LHCN-M2 (cell line): ENCODE results near the gene TGFBR2. TPM values are rescaled to one million over a fixed set of nuclear protein-coding genes. Genes with fewer than 3 reads are reported as not detected.
A peak's percentile ranks its signal among the peaks of the same experiment; 100 is the strongest.

Experiments used
- DNase-seq: peaks from one replicate; pipeline ENCODE4 v3.0.0-alpha.2; 2012; ENCODE audit warnings: low read depth
- total RNA-seq: library from RNA; depleted of rRNA; stranded (reverse); fragments of >200 nt; gene quantifications from 2 replicates; pipeline ENCODE4 v1.2.3, GENCODE V29; 2014

The TGFBR2 gene
- total RNA-seq, 1 experiment from 2014 or later = 330 TPM

- DNase-seq = peak; percentile 78
These were observed 3.5 kb upstream of the TGFBR2 start for GRCh38 chr3:30602946-30603345.

GRCh38 chr3:30604093-30604492 lies 2.3 kb upstream of the TGFBR2 start:
- no peak for DNase-seq

GRCh38 chr3:30604558-30604957 lies 1.8 kb upstream of the TGFBR2 start:
- DNase-seq = no peak

GRCh38 chr3:30605005-30605404 lies 1.4 kb upstream of the TGFBR2 start:
- no peak for DNase-seq

- no peak for DNase-seq
These were observed 598 bp upstream of the TGFBR2 start for GRCh38 chr3:30605706-30606300.

- peak; percentile 55 for DNase-seq
These were observed 832 bp downstream of the TGFBR2 start for GRCh38 chr3:30607032-30607833.

GRCh38 chr3:30608598-30608947 lies 2.2 kb downstream of the TGFBR2 start:
- DNase-seq = no peak

GRCh38 chr3:30609930-30610701 lies 3.7 kb downstream of the TGFBR2 start:
- no peak for DNase-seq

- DNase-seq = no peak
These were observed 4.4 kb downstream of the TGFBR2 start for GRCh38 chr3:30610702-30611368.

GRCh38 chr3:30611613-30612436 lies 5.4 kb downstream of the TGFBR2 start:
- peak; percentile 68 for DNase-seq

- DNase-seq = no peak
These were observed 6.2 kb downstream of the TGFBR2 start for GRCh38 chr3:30612437-30613132.

- no peak for DNase-seq
These were observed 6.9 kb downstream of the TGFBR2 start for GRCh38 chr3:30613133-30613825.

GRCh38 chr3:30614373-30614772 lies 8.0 kb downstream of the TGFBR2 start:
- no peak for DNase-seq

GRCh38 chr3:30614943-30615342 lies 8.5 kb downstream of the TGFBR2 start:
- no peak for DNase-seq

GRCh38 chr3:30615615-30616346 lies 9.4 kb downstream of the TGFBR2 start:
- no peak for DNase-seq

GRCh38 chr3:30616347-30617027 lies 10.1 kb downstream of the TGFBR2 start:
- no peak for DNase-seq

GRCh38 chr3:30617069-30617468 lies 10.7 kb downstream of the TGFBR2 start:
- no peak for DNase-seq

- no peak for DNase-seq
These were observed 11.3 kb downstream of the TGFBR2 start for GRCh38 chr3:30617653-30618052.

GRCh38 chr3:30618526-30618925 lies 12.1 kb downstream of the TGFBR2 start:
- no peak for DNase-seq
